Measurements from ENCODE around the gene NR3C1.

Gene NR3C1

GRCh38 chr5:143403593-143404415 is at the start of gene NR3C1:
Gene NR3C1, minus strand, starts transcription at chr5:143403686. Its CDS starts 2,847 bp downstream, at chr5:143400839.
- peak; percentile 89 for DNase-seq

- no peak for DNase-seq
These were observed 46.3 kb upstream of the NR3C1 start for GRCh38 chr5:143449772-143450171.

- no peak for DNase-seq
These were observed 45.0 kb upstream of the NR3C1 start for GRCh38 chr5:143448518-143448917.

GRCh38 chr5:143447983-143448382 is 44.5 kb upstream of the NR3C1 start:
- no peak for DNase-seq

- no peak for DNase-seq
These were observed 43.2 kb upstream of the NR3C1 start for GRCh38 chr5:143446535-143447226.

GRCh38 chr5:143445776-143446175 is 42.3 kb upstream of the NR3C1 start:
- no peak for DNase-seq

GRCh38 chr5:143443330-143443729 is 39.8 kb upstream of the NR3C1 start:
- DNase-seq: no peak

GRCh38 chr5:143442385-143442784 is 38.9 kb upstream of the NR3C1 start:
- no peak for DNase-seq

GRCh38 chr5:143440448-143441115 is 37.1 kb upstream of the NR3C1 start:
- DNase-seq: no peak

GRCh38 chr5:143437666-143438273 is 34.3 kb upstream of the NR3C1 start:
- no peak for DNase-seq

- no peak for DNase-seq
These were observed 33.4 kb upstream of the NR3C1 start for GRCh38 chr5:143436871-143437270.

GRCh38 chr5:143435210-143435657 is 31.7 kb upstream of the NR3C1 start:
- DNase-seq: peak; percentile 60

- DNase-seq: peak; percentile 16
These were observed 31.0 kb upstream of the NR3C1 start for GRCh38 chr5:143434261-143435209.

- DNase-seq: no peak
These were observed 30.2 kb upstream of the NR3C1 start for GRCh38 chr5:143433670-143434069.

- DNase-seq: no peak
These were observed 29.3 kb upstream of the NR3C1 start for GRCh38 chr5:143432658-143433239.

- no peak for DNase-seq
These were observed 28.3 kb upstream of the NR3C1 start for GRCh38 chr5:143431789-143432188.

- no peak for DNase-seq
These were observed 25.4 kb upstream of the NR3C1 start for GRCh38 chr5:143428738-143429420.

- no peak for DNase-seq
These were observed 24.7 kb upstream of the NR3C1 start for GRCh38 chr5:143428155-143428554.

GRCh38 chr5:143427122-143427735 is 23.7 kb upstream of the NR3C1 start:
- peak; percentile 23 for DNase-seq

GRCh38 chr5:143426437-143426991 is 23.0 kb upstream of the NR3C1 start:
- DNase-seq: peak; percentile 21

Data from activated CD4-positive, alpha-beta T cell treated with anti-CD3 and anti-CD28 coated beads, Interleukin-2, Interleukin-6, amounts not matched to agents 100 ng/mL and 50 ng/mL, durations not matched to agents 16 hours and 8 hours (primary cell).